Stimulated activated CD4-positive, alpha-beta T cell treated with anti-CD3 and anti-CD28 coated beads, Interleukin-4, amount 100 ng/mL, for 1 hour (primary cell): ENCODE data around the gene SESN1.

ENCODE experiments used
- DNase-seq: peaks from one replicate; pipeline ENCODE4 v3.0.0-alpha.2; 2020

SESN1 gene

GRCh38 chr6:109024784-109025183 lies 69.9 kb downstream of the SESN1 start:
- no peak for DNase-seq

GRCh38 chr6:109024368-109024767 lies 70.3 kb downstream of the SESN1 start:
- no peak for DNase-seq

GRCh38 chr6:109023356-109023925 lies 71.2 kb downstream of the SESN1 start:
- DNase-seq = no peak

DNA sequence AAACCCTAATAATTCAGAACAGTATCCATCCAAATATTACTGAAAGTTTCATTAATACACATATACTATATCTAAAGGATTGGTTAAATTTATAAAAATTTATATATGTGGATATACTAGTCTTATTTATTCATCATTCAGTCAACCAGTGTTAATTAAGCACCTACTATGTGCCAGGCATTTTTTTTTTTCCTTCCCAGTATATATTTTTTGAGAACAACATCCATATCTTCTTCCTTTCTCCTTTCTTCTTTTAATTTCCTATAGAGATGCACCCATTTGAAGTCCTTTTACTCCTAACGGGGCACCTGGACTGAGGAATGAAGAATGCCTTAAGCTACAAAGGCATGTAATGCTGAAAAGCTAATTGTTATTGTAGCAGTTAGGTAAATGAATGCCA lies 72.8 kb downstream of the SESN1 start:
- no peak for DNase-seq

- DNase-seq = no peak
These were observed 74.7 kb downstream of the SESN1 start for GRCh38 chr6:109019911-109020310.

- DNase-seq = no peak
These were observed 79.5 kb downstream of the SESN1 start for GRCh38 chr6:109015176-109015575.

DNA sequence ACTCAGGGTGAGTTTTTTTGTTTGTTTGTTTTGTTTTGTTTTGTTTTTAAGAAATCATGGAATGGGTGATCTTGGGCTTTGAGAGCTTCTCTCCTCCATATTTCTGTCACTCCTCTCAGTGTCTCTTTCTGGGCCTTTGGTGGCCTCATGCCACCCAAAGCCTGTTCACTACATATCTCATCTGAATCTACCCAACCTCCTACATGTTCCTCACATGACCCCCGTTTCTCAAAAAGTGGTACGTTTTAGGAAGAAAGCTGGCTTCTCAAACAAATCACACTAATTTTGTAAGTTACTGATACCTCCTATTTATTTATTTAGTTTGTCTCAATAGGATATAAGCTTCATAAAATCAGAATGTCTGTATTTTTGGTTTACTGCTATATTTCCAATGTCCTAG lies 80.0 kb downstream of the SESN1 start:
- DNase-seq = no peak

GRCh38 chr6:109013656-109014305 lies 80.9 kb downstream of the SESN1 start:
- DNase-seq = no peak

- DNase-seq = no peak
These were observed 83.9 kb downstream of the SESN1 start for GRCh38 chr6:109010705-109011102.

DNA sequence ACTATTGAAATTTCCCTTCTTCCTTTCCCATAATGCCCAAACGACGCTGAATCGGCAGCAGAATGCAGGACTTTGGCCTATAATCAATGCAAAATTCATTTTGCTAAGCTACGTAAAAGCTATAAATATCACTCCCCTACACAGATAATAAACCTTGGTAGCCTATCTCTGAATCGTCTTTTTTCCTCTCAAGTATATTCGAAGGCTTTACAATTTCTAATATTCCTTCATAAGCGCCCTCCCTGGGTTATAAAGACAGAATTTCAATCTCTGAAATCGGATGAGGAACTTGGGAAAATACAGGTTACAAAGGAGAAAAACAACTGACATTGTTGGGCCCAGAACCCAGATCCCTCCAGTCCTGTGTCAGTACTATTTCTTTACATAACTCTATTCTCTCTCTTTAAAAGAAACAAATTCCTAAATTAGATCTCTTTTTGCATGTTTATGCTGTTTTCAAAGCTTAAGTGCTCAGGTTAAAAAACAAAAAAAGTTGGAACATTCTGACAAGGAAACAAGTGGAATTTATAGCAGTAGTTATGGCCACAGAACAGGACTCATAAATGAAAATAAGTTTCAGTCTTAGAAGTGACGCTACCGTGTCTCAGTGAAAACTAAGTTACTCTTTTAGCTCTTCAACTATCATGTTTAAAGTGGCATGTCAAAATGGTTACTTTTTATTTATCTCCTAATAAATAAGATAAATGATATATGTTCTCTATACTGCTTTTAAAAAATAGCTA lies 84.5 kb downstream of the SESN1 start:
- DNase-seq = no peak

GRCh38 chr6:109009236-109009961 lies 85.2 kb downstream of the SESN1 start:
- DNase-seq = peak; percentile 94

DNA sequence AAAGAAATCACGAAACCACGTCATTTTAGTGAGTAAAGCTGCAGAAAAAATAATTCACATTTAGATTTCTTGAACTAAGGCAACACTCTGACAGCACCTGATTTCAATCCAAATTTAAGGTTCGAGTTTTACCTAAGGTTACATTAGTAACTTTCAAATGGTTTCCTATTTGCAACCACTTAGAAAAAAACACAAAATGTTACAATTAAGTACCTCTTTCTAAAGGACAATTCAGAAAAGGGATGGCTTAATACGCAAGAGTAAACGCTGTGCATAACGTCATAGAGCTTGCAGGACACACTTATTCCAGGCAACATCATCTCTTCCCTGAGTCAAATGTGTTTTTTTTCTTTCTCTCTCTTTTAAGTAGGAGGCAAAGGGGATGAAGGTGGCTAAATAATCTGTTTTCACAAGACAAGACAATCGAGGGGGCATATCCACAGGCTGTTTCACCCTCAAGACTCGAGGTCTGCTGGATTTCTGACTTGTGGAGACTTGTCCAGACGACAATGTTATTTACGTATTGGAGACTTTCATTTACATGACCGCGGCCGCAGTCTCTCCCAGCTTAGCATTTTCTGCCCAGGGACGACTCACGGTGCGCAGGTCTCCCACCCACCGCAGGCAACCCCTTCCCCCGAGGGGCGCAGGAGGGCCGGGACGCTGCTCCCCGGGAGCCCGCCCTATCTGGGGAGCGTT lies 86.0 kb downstream of the SESN1 start:
- DNase-seq = no peak

GRCh38 chr6:109008054-109008453 lies 86.6 kb downstream of the SESN1 start:
- no peak for DNase-seq

DNA sequence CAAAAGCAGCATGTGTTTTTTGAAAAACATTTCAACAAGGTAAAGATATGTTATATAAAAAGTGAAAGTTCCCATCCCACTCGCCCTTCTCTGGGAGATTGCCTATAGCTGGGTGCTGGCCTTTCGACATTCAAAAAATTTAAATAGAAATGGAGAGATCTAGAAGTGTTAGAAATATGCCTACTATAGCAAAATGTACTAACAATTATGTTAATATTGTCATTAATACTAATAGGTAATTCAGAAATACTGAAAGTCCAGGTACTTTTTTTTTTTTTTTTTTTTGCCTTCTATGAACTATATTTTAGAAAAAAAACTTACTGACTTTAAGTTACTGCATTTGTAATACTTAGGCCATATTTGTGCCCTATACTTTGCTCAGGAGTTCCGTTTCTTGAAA lies 87.1 kb downstream of the SESN1 start:
- DNase-seq = no peak

GRCh38 chr6:109006818-109007217 lies 87.8 kb downstream of the SESN1 start:
- no peak for DNase-seq

- DNase-seq = no peak
These were observed 91.8 kb downstream of the SESN1 start for GRCh38 chr6:109002882-109003281.

DNA sequence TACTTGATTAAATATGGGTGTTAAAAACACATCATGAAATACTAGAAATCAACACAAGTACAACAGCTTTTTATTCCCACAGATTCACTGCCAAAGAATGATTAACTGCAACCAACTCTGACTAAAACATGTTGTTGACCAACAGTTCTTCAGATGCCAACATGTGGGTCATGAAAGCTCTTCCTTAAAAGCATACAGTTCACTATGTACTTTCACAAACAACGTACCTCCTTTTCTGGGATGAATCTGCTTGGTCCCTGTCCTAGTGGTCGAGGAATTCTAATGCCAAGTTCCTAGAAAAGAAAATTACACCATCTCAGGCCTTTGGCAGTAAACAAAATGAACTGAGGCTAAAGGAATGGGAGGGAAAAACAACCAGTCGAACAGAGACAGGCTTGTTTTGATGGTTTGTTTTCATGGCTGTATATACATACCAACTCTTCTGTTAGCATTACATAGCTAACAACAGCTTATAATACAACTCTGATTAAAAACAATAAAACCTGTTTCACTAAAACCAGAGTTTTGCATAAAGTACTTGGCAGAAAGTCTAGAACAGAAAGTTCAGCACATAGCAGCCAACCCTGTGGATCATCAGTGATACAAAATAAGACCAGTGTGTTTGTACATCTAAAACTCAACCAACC lies 92.5 kb downstream of the SESN1 start:
- DNase-seq = no peak

DNA sequence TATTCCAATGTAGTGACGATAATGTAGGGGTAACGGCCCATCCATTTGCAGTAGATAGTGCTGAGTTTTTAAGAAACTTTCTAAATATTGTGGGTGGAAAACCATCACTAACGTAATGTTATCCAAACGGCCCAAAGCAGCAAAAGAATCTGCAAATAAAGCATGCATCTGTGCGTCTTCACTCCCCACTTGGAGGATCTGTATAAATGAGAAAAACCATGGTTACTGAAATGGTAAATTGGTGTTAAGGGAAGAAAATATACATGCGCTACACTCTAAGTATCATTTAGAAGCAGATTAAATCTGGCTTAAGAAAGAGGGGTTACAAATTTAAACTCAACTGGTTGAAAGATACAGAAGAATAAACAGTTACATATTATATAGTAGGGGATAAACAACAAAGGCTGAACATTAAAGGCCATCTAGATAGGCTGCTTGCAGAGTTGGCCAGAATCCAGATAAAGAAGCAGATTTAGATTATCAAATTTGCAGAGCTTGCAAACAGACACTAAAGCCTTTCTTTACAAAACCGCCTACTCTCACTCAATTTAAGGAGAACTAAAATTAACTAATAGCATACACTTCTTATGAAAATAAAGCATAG lies 93.3 kb downstream of the SESN1 start:
- no peak for DNase-seq

DNA sequence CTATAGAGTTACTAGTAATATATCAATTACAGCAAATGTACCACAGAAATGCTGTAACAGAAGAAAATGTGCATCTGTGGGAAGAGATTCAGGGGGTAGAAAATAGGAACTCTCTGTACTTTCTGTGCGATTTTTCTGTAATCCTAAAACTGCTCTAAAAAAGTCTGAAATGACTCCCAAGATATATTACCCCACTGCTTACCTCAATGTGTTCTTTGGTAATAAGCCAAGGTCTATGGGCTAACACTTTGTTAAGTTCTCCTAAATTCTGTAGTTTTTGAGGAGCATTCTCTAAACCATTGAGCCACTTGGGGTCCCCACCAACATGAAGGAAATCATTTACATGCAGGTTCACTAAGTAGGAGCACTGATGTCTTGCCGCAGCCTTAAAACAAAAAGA lies 94.4 kb downstream of the SESN1 start:
- no peak for DNase-seq

DNA sequence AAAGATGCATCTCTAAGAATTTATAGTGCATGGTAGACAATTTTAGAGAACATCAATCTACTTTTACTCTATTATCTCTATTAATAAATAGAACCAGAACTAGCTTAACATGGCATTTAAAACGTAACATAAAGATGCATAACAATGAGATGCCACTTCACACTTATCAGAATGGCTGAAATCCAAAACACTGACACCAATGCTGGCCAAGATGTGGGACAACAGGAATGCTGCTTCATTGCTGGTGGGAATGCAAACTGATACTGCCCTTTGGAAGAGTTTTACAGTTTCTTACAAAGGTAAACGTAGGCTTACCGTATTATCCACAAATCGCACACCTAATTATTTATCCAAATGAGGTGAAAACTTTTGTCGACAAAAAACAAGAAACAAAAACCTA lies 95.2 kb downstream of the SESN1 start:
- no peak for DNase-seq

GRCh38 chr6:108998485-108998884 lies 96.2 kb downstream of the SESN1 start:
- no peak for DNase-seq

GRCh38 chr6:108996208-108996607 lies 98.4 kb downstream of the SESN1 start:
- no peak for DNase-seq
